ENCODE results near the gene LMBRD1.

DNA sequence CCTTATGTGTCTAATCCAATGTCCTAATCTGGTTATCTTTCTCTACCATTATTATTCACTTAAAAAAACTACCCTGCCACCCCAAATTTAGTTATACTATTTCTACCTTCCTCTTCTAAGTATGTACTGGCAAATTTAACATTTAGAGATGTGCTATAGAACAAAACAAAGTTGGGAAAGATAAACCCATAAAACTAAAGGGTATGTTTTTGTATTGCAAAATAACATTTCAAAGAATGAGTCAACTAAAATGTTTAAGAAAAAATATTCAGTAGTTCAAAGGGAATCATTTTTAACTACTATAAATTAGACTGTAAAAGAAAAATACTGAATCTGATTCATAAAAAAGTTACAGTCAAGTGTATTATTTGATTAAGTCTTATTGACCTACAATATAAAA, 103.0 kb downstream of the LMBRD1 start:
- TF ChIP-seq, protein P1, sequence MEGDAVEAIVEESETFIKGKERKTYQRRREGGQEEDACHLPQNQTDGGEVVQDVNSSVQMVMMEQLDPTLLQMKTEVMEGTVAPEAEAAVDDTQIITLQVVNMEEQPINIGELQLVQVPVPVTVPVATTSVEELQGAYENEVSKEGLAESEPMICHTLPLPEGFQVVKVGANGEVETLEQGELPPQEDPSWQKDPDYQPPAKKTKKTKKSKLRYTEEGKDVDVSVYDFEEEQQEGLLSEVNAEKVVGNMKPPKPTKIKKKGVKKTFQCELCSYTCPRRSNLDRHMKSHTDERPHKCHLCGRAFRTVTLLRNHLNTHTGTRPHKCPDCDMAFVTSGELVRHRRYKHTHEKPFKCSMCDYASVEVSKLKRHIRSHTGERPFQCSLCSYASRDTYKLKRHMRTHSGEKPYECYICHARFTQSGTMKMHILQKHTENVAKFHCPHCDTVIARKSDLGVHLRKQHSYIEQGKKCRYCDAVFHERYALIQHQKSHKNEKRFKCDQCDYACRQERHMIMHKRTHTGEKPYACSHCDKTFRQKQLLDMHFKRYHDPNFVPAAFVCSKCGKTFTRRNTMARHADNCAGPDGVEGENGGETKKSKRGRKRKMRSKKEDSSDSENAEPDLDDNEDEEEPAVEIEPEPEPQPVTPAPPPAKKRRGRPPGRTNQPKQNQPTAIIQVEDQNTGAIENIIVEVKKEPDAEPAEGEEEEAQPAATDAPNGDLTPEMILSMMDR (IDR thresholded peaks at IDR 0.05 in 8 of 11, conservative IDR thresholded peaks at IDR 0.05 in 3 of 11), result no peak
- no peak for TF ChIP-seq POLR2A (IDR thresholded peaks at IDR 0.05)

Data from spleen (tissue), 7 donors.